ENCODE measurements around the gene ABI1.

- TF ChIP-seq CTCF (conservative IDR thresholded peaks at IDR 0.05 in 1 of 2, IDR thresholded peaks at IDR 0.05 in 1 of 2; ENCODE audit: low read depth in 1 of 2, low read length in 2 of 2) (no peak), EZH2 (IDR thresholded peaks at IDR 0.05; ENCODE audit: low read length, missing control alignments) (no peak)
Observed at GRCh38 chr10:26804418-26805393, 56.1 kb downstream of the ABI1 start.

Measured in fibroblast of lung (primary cell).